GM20000 (cell line): ENCODE measurements around the gene HARBI1.

ENCODE experiments used
- DNase-seq: peaks from one replicate; pipeline ENCODE4 v3.0.0; 2012; ENCODE audit warnings: low spot score
- CTCF ChIP-seq: IDR thresholded peaks from 2 replicates; pipeline ENCODE4 v1.5.1; 2012; ENCODE audit warnings: mild to moderate bottlenecking, control low read depth; ENCODE audit errors: extremely low read depth, missing control alignments

HARBI1 gene

GRCh38 chr11:46617972-46618314 is 916 bp upstream of the HARBI1 start:
- no peak for TF ChIP-seq CTCF
- no peak for DNase-seq

GRCh38 chr11:46616551-46617133 is 385 bp downstream of the HARBI1 start:
- peak; percentile 20 for DNase-seq
- no peak for TF ChIP-seq CTCF

GRCh38 chr11:46615756-46616155 is 1.3 kb downstream of the HARBI1 start:
- no peak for DNase-seq
- no peak for TF ChIP-seq CTCF

- TF ChIP-seq CTCF = no peak
- no peak for DNase-seq
Observed at GRCh38 chr11:46612326-46612725, 4.7 kb downstream of the HARBI1 start.

- no peak for DNase-seq
- TF ChIP-seq CTCF = no peak
Observed at GRCh38 chr11:46611526-46612304, 5.3 kb downstream of the HARBI1 start.

GRCh38 chr11:46609386-46609785 is 7.6 kb downstream of the HARBI1 start:
- TF ChIP-seq CTCF = no peak
- DNase-seq = no peak

- DNase-seq = no peak
- TF ChIP-seq CTCF = no peak
Observed at GRCh38 chr11:46607516-46607915, 9.5 kb downstream of the HARBI1 start.
